C4-2B (cell line): ENCODE data around the gene TENM4.

Experiments
- ZFX ChIP-seq: fragments of 450-650 bp; IDR thresholded peaks from 2 replicates; pipeline ENCODE4 v1.6.1; 2017
- TF ChIP-seq, protein P1 (sequence below): fragments of 450-650 bp; conservative IDR thresholded peaks from 2 replicates; pipeline ENCODE4 v1.5.1; 2017; ENCODE audit warnings: mild to moderate bottlenecking

DNA sequence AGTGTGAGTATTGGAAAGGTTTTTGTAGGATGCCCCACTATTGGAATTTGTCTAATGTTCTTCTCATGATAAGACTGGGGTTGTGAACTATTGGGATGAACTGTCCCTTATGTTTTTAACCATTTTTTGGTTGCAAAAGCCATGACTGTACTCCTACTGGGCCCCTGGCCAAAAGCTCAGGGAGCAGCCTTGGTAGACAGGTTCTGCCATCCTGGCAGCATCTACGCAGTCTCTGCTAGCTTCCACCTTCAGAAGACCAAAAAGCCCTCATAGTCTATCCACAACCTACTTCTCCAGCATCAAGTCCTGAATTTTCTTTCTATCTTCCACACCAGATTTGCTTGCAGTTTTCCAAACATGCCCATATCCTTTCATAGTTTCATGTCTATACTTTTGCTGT lies 211.8 kb downstream of the TENM4 start:
- TF ChIP-seq, protein P1, sequence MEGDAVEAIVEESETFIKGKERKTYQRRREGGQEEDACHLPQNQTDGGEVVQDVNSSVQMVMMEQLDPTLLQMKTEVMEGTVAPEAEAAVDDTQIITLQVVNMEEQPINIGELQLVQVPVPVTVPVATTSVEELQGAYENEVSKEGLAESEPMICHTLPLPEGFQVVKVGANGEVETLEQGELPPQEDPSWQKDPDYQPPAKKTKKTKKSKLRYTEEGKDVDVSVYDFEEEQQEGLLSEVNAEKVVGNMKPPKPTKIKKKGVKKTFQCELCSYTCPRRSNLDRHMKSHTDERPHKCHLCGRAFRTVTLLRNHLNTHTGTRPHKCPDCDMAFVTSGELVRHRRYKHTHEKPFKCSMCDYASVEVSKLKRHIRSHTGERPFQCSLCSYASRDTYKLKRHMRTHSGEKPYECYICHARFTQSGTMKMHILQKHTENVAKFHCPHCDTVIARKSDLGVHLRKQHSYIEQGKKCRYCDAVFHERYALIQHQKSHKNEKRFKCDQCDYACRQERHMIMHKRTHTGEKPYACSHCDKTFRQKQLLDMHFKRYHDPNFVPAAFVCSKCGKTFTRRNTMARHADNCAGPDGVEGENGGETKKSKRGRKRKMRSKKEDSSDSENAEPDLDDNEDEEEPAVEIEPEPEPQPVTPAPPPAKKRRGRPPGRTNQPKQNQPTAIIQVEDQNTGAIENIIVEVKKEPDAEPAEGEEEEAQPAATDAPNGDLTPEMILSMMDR = no peak
- no peak for TF ChIP-seq ZFX
